Measurements from ENCODE around the gene FAM163B. TPM values are rescaled to one million over a fixed set of nuclear protein-coding genes. Genes with fewer than 3 reads are reported as not detected.

Gene FAM163B
- total and polyA plus RNA-seq, 2 experiments from 2014 or later: 0.60 to 1.3 TPM

GRCh38 chr9:133529457-133529856 lies 79.7 kb downstream of the FAM163B start:
- H3K27me3 Mint-ChIP-seq (ENCODE audit: insufficient read depth, low read depth, poor library complexity): peaks cover 21% of the 10 kb centered on the region
- Histone ChIP-seq H4K20me1 (replicated peaks; ENCODE audit: insufficient read depth) (no peaks in the 10 kb centered on the region), H3K36me3 (ENCODE audit: insufficient read depth) (no peaks in the 10 kb centered on the region), H2AFZ (no peak overlapping the region), H3K9me2 (ENCODE audit: insufficient read depth) (no peaks in the 10 kb centered on the region), H3K4me2 (no peak overlapping the region), H3K79me2 (replicated peaks; ENCODE audit: insufficient read depth) (no peaks in the 10 kb centered on the region), H3K27me3 (ENCODE audit: insufficient read depth) (peaks cover 9% of the 10 kb centered on the region; the same call in 1 of the 2 replicates), H3K4me3 (no peak overlapping the region), H3F3A (replicated peaks; ENCODE audit: low read depth) (0 out of 2 replicates have a peak, but pooled peaks cover 4% of the 10 kb centered on the region), H3K4me1 (ENCODE audit: insufficient read depth) (peaks cover 40% of the 10 kb centered on the region), H3K27ac (ENCODE audit: low read depth) (no peak overlapping the region)
- no peak for TF ChIP-seq JUNB (IDR thresholded peaks at IDR 0.05; ENCODE audit: unreplicated experiment)
- DNase-seq (ENCODE audit: low spot score) (no peak), ATAC-seq (no peak)
- no peaks in the 10 kb centered on the region for H3K36me3 Mint-ChIP-seq (ENCODE audit: low read depth)
- no peak overlapping the region for H3K4me3 Mint-ChIP-seq
- H3K9me3 Mint-ChIP-seq: no peaks in the 10 kb centered on the region
- H3K27ac Mint-ChIP-seq: no peak overlapping the region
- peaks cover 46% of the 10 kb centered on the region for H3K4me1 Mint-ChIP-seq

GRCh38 chr9:133528876-133529241 lies 80.3 kb downstream of the FAM163B start:
- Histone ChIP-seq H2AFZ (0 out of 2 replicates have a peak overlapping the region, but pooled peaks have one; percentile 56), H3F3A (replicated peaks; ENCODE audit: low read depth) (0 out of 2 replicates have a peak, but pooled peaks cover 4% of the 10 kb centered on the region), H3K27me3 (ENCODE audit: insufficient read depth) (peaks cover 5% of the 10 kb centered on the region; the same call in 1 of the 2 replicates), H3K4me3 (no peak overlapping the region), H3K27ac (ENCODE audit: low read depth) (no peak overlapping the region), H3K36me3 (ENCODE audit: insufficient read depth) (no peaks in the 10 kb centered on the region), H3K4me1 (ENCODE audit: insufficient read depth) (peaks cover 37% of the 10 kb centered on the region), H3K9me2 (ENCODE audit: insufficient read depth) (no peaks in the 10 kb centered on the region), H3K4me2 (peak overlapping the region; percentile 55; the same call in 1 of the 2 replicates), H3K79me2 (replicated peaks; ENCODE audit: insufficient read depth) (no peaks in the 10 kb centered on the region), H4K20me1 (replicated peaks; ENCODE audit: insufficient read depth) (no peaks in the 10 kb centered on the region)
- H3K27ac Mint-ChIP-seq: no peak overlapping the region
- H3K4me1 Mint-ChIP-seq: peaks cover 44% of the 10 kb centered on the region
- ATAC-seq (no peak), DNase-seq (ENCODE audit: low spot score) (no peak)
- no peaks in the 10 kb centered on the region for H3K9me3 Mint-ChIP-seq
- peaks cover 22% of the 10 kb centered on the region for H3K27me3 Mint-ChIP-seq (ENCODE audit: insufficient read depth, low read depth, poor library complexity)
- H3K36me3 Mint-ChIP-seq (ENCODE audit: low read depth): no peaks in the 10 kb centered on the region; the same call in 2 of the 3 replicates
- H3K4me3 Mint-ChIP-seq: no peak overlapping the region
- TF ChIP-seq ZNF114 (CRISPR knock-in tag; IDR thresholded peaks at IDR 0.05): no peak

- Histone ChIP-seq H2AFZ (0 out of 2 replicates have a peak overlapping the region, but pooled peaks have one; percentile 56), H3K4me3 (no peak overlapping the region), H4K20me1 (replicated peaks; ENCODE audit: insufficient read depth) (no peaks in the 10 kb centered on the region), H3K27ac (ENCODE audit: low read depth) (no peak overlapping the region), H3K9me2 (ENCODE audit: insufficient read depth) (no peaks in the 10 kb centered on the region), H3K27me3 (ENCODE audit: insufficient read depth) (no peaks in the 10 kb centered on the region), H3K4me1 (ENCODE audit: insufficient read depth) (peaks cover 31% of the 10 kb centered on the region), H3K36me3 (ENCODE audit: insufficient read depth) (no peaks in the 10 kb centered on the region), H3K79me2 (replicated peaks; ENCODE audit: insufficient read depth) (no peaks in the 10 kb centered on the region), H3K4me2 (peak overlapping the region; percentile 55; the same call in 1 of the 2 replicates), H3F3A (replicated peaks; ENCODE audit: low read depth) (no peaks in the 10 kb centered on the region)
- peaks cover 47% of the 10 kb centered on the region for H3K4me1 Mint-ChIP-seq
- H3K36me3 Mint-ChIP-seq (ENCODE audit: low read depth): no peaks in the 10 kb centered on the region; the same call in 2 of the 3 replicates
- peaks cover 21% of the 10 kb centered on the region for H3K27me3 Mint-ChIP-seq (ENCODE audit: insufficient read depth, low read depth, poor library complexity)
- H3K4me3 Mint-ChIP-seq: peak overlapping the region; percentile 19; the same call in 1 of the 3 replicates
- no peak overlapping the region for H3K27ac Mint-ChIP-seq
- no peaks in the 10 kb centered on the region for H3K9me3 Mint-ChIP-seq
- peak; percentile 41 for ATAC-seq
- DNase-seq (ENCODE audit: low spot score): peak; percentile 78
- TF ChIP-seq CREB1 (CRISPR knock-in tag; IDR thresholded peaks at IDR 0.05; ENCODE audit: low read depth) (no peak), STAT1 (IDR thresholded peaks at IDR 0.05; ENCODE audit: unreplicated experiment) (no peak), JUNB (IDR thresholded peaks at IDR 0.05; ENCODE audit: unreplicated experiment) (no peak), ETS1 (IDR thresholded peaks at IDR 0.05) (no peak), EZH2phosphoT487 (IDR thresholded peaks at IDR 0.05; ENCODE audit: unreplicated experiment) (no peak), ZNF114 (CRISPR knock-in tag; IDR thresholded peaks at IDR 0.05) (no peak), REST (IDR thresholded peaks at IDR 0.05; ENCODE audit: unreplicated experiment) (no peak), NANOG (IDR thresholded peaks at IDR 0.05; ENCODE audit: borderline replicate concordance) (no peak), ZNF331 (CRISPR knock-in tag; IDR thresholded peaks at IDR 0.05; ENCODE audit: low read depth) (no peak)
Observed at GRCh38 chr9:133528001-133528875, 81.0 kb downstream of the FAM163B start.
